K562 (cell line): ENCODE data around the gene KIAA0513. TPM values are rescaled to one million over a fixed set of nuclear protein-coding genes. Genes with fewer than 3 reads are reported as not detected.

Experiments used
- ARID3A ChIP-seq: IDR thresholded peaks from 2 replicates; pipeline ENCODE4 v1.6.1; 2012; ENCODE audit warnings: low read depth, low read length, improper control_type of control experiment, borderline replicate concordance
- BMI1 ChIP-seq: fragments of 150-350 bp; IDR thresholded peaks from 2 replicates; pipeline ENCODE4 v1.6.1; 2014; ENCODE audit warnings: low read length
- BRF2 ChIP-seq: IDR thresholded peaks from 3 replicates; pipeline ENCODE4 v1.6.1; 2011; ENCODE audit warnings: borderline replicate concordance, mild to moderate bottlenecking; ENCODE audit not compliant: insufficient read length, insufficient read depth
- CTBP1 ChIP-seq: fragments of 450-650 bp; IDR thresholded peaks from 2 replicates; pipeline ENCODE4 v1.6.1; 2016; ENCODE audit warnings: borderline replicate concordance
- DACH1 ChIP-seq: fragments of 450-650 bp; IDR thresholded peaks from 2 replicates; pipeline ENCODE4 v1.6.1; 2018; ENCODE audit not compliant: partially characterized antibody
- FOXK1 ChIP-seq: sonication (generic); formaldehyde crosslinking; IDR thresholded peaks from 2 replicates; pipeline ENCODE4 v1.8.0; 2022; ENCODE audit warnings: missing genetic modification reagents, mild to moderate bottlenecking, borderline replicate concordance
- HCFC1 ChIP-seq: IDR thresholded peaks from 2 replicates; pipeline ENCODE4 v1.6.1; 2012; ENCODE audit warnings: low read depth, low read length, improper control_type of control experiment
- L3MBTL2 ChIP-seq: fragments of 450-650 bp; IDR thresholded peaks from 2 replicates; pipeline ENCODE4 v1.6.1; 2016; ENCODE audit warnings: mild to moderate bottlenecking, moderate library complexity
- MED1 ChIP-seq: sonication (generic); formaldehyde crosslinking; IDR thresholded peaks from 2 replicates; pipeline ENCODE4 v1.8.1; 2023; ENCODE audit warnings: missing genetic modification reagents, borderline replicate concordance
- NR2C2 ChIP-seq, 2 experiments: fragments of 200-800 bp in 1 of 2; sonication (Bioruptor generic) in 1 of 2; sonication (generic) in 1 of 2; formaldehyde crosslinking in 1 of 2; IDR thresholded peaks; 2 replicates each; pipeline versions ENCODE4 v1.6.1 to v1.8.0; 2016 to 2022; ENCODE audit warnings: mild to moderate bottlenecking in 1 of 2, missing compliant biosample characterization in 1 of 2, missing genetic modification characterization in 1 of 2, missing genetic modification reagents in 1 of 2
- RAD21 ChIP-seq, 2 experiments: fragments of 250-450 bp in 1 of 2; fragments of 450-650 bp in 1 of 2; sonication (Bioruptor Pico) in 1 of 2; formaldehyde crosslinking in 1 of 2; IDR thresholded peaks in 1 of 2; conservative IDR thresholded peaks in 1 of 2; 2 replicates each; pipeline versions ENCODE4 v1.4.0 to v1.8.0; 2020 to 2022; ENCODE audit warnings: mild to moderate bottlenecking in 2 of 2, moderate library complexity in 1 of 2
- RB1 ChIP-seq: fragments of 450-650 bp; IDR thresholded peaks from 2 replicates; pipeline ENCODE4 v1.6.1; 2017; ENCODE audit warnings: low read depth, mild to moderate bottlenecking
- STAG1 ChIP-seq: sonication (generic); formaldehyde crosslinking; IDR thresholded peaks from 2 replicates; pipeline ENCODE4 v1.5.0; 2020; ENCODE audit warnings: missing genetic modification reagents, borderline replicate concordance
- TAF15 ChIP-seq: fragments of 200-400 bp; formaldehyde crosslinking; IDR thresholded peaks from 2 replicates; pipeline ENCODE4 v1.6.1; 2017; ENCODE audit warnings: mild to moderate bottlenecking, low read depth, low read length, moderate library complexity
- TFAP4 ChIP-seq: sonication (generic); formaldehyde crosslinking; IDR thresholded peaks from 2 replicates; pipeline ENCODE4 v1.8.0; 2022; ENCODE audit warnings: missing genetic modification reagents, mild to moderate bottlenecking, moderate library complexity, borderline replicate concordance
- U2AF2 ChIP-seq: fragments of 200-400 bp; formaldehyde crosslinking; optimal IDR thresholded peaks from 2 replicates; pipeline ENCODE3; 2017; ENCODE audit warnings: low read depth, mild to moderate bottlenecking, low read length
- YY1 ChIP-seq, 3 experiments: IDR thresholded peaks; 2 replicates each; pipeline ENCODE4 v1.6.1; 2011; ENCODE audit warnings: low read length in 2 of 3, mild to moderate bottlenecking in 2 of 3, moderate library complexity in 2 of 3, borderline replicate concordance in 1 of 3, control low read depth in 1 of 3, low read depth in 1 of 3; ENCODE audit not compliant: insufficient read depth in 3 of 3, insufficient replicate concordance in 2 of 3, control insufficient read depth in 1 of 3, insufficient read length in 1 of 3; ENCODE audit errors: extremely low read depth in 1 of 3
- ZBTB33 ChIP-seq: sonication (generic); formaldehyde crosslinking; IDR thresholded peaks from 2 replicates; pipeline ENCODE4 v1.8.1; 2023; ENCODE audit warnings: mild to moderate bottlenecking, missing genetic modification reagents
- ZSCAN29 ChIP-seq: fragments of 450-650 bp; IDR thresholded peaks from 2 replicates; pipeline ENCODE4 v1.6.1; 2017
- polyA plus RNA-seq, 8 experiments: library from polyadenylated mRNA; depleted of rRNA in 4 of 8; stranded (reverse) in 5 of 8; unstranded in 3 of 8; fragments of >200 nt; fragmentation: Nextera tagmentation in 2 of 8; fragmentation: Illumina TruSeq in 1 of 8; extraction: Ambion mirVana in 2 of 8; extraction: Trizol in 1 of 8; gene quantifications; 2 replicates each; pipeline versions ENCODE4 v1.2.1 to v1.2.3, GENCODE V29; 2011 to 2014; ENCODE audit warnings: inconsistent platforms in 1 of 8, missing spikeins in 1 of 8
- total RNA-seq, 7 experiments: library from RNA; depleted of rRNA in 6 of 7; stranded (reverse); fragments of >200 nt in 6 of 7; fragmentation: Illumina TruSeq in 2 of 7; extraction: Trizol in 2 of 7; gene quantifications; 2 replicates each; pipeline versions ENCODE4 v1.2.1 to v1.2.3, GENCODE V29; 2011 to 2021; ENCODE audit warnings: low replicate concordance in 1 of 7

Gene KIAA0513
- total and polyA plus RNA-seq, 9 of the 15 experiments (the other 6 are each of a cell fraction or from before 2014, with no cell fraction given), result 0.18 to 13.7 (median 10.2) TPM

- TF ChIP-seq RB1 (peak; percentile 52; the same call in 1 of the 2 replicates), YY1 (IDR thresholded peaks at IDR 0.05; ENCODE audit: borderline replicate concordance in 1 of 3, control insufficient read depth in 1 of 3, extremely low read depth in 1 of 3, insufficient read depth in 3 of 3, insufficient read length in 1 of 3, insufficient replicate concordance in 2 of 3, low read depth in 1 of 3, low read length in 2 of 3) (peak in 2 of 3 experiments; percentile 12 to 57), ARID3A (peak; percentile 61; the same call in 1 of the 2 replicates), U2AF2 (no peak), BRF2 (no peak), ZBTB33 (CRISPR knock-in tag) (peak; percentile 38; the same call in 1 of the 2 replicates), FOXK1 (CRISPR knock-in tag) (no peak), RAD21 (CRISPR knock-in tag; conservative IDR thresholded peaks at IDR 0.05 in 1 of 2, IDR thresholded peaks at IDR 0.05 in 1 of 2) (peak; percentile 77 to 91), MED1 (CRISPR knock-in tag) (0 out of 2 replicates have a peak, but pooled peaks have one; percentile 43), BMI1 (no peak), L3MBTL2 (0 out of 2 replicates have a peak, but pooled peaks have one; percentile 10), TAF15 (no peak), HCFC1 (no peak), NR2C2 (CRISPR knock-in tag; IDR thresholded peaks at IDR 0.05) (no peak), NR2C2 (tag; IDR thresholded peaks at IDR 0.05) (peak; percentile 31; the same call in 1 of the 2 replicates), DACH1 (peak; percentile 13), ZSCAN29 (no peak), STAG1 (CRISPR knock-in tag) (peak; percentile 24; the same call in 1 of the 2 replicates), CTBP1 (peak; percentile 35; the same call in 1 of the 2 replicates), TFAP4 (CRISPR knock-in tag) (peak; percentile 49; the same call in 1 of the 2 replicates)
These were observed 59.0 kb downstream of the KIAA0513 start (continued) for GRCh38 chr16:85086347-85087291.
